ENCODE data around the gene ARL8B.

DNA sequence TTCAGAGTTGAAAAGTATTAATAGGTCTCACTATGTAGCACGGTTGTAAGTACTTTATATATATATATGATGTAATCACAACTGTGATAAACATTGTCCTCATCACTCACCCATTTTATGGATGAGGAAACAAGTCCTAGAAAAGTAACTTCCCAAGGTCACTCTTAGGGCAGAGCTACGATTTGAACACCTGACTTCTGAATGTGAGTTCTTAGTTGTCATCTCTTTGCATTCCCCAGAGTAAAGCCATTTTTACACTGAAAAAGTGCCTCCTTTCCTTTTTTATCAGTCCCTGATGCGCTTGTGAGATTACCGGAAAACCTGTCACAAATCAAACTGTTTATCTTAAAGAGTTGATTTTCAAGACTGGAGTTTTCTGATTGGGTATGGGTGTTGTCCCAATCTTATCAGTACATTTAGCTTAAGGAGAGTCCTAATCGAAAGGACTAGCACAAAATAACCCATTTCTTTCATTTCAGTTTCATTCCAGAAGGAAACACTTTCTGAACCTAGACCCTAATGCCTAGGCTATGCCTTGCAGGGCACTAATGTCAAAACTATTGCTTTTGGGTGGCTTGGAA, 63.1 kb downstream of the ARL8B start:
- TF ChIP-seq CREB1 (CRISPR knock-in tag; IDR thresholded peaks at IDR 0.05): no peak
- TF ChIP-seq, protein P1, sequence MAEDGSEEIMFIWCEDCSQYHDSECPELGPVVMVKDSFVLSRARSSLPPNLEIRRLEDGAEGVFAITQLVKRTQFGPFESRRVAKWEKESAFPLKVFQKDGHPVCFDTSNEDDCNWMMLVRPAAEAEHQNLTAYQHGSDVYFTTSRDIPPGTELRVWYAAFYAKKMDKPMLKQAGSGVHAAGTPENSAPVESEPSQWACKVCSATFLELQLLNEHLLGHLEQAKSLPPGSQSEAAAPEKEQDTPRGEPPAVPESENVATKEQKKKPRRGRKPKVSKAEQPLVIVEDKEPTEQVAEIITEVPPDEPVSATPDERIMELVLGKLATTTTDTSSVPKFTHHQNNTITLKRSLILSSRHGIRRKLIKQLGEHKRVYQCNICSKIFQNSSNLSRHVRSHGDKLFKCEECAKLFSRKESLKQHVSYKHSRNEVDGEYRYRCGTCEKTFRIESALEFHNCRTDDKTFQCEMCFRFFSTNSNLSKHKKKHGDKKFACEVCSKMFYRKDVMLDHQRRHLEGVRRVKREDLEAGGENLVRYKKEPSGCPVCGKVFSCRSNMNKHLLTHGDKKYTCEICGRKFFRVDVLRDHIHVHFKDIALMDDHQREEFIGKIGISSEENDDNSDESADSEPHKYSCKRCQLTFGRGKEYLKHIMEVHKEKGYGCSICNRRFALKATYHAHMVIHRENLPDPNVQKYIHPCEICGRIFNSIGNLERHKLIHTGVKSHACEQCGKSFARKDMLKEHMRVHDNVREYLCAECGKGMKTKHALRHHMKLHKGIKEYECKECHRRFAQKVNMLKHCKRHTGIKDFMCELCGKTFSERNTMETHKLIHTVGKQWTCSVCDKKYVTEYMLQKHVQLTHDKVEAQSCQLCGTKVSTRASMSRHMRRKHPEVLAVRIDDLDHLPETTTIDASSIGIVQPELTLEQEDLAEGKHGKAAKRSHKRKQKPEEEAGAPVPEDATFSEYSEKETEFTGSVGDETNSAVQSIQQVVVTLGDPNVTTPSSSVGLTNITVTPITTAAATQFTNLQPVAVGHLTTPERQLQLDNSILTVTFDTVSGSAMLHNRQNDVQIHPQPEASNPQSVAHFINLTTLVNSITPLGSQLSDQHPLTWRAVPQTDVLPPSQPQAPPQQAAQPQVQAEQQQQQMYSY (CRISPR knock-in tag; IDR thresholded peaks at IDR 0.05): no peak
- TF ChIP-seq, protein P2, sequence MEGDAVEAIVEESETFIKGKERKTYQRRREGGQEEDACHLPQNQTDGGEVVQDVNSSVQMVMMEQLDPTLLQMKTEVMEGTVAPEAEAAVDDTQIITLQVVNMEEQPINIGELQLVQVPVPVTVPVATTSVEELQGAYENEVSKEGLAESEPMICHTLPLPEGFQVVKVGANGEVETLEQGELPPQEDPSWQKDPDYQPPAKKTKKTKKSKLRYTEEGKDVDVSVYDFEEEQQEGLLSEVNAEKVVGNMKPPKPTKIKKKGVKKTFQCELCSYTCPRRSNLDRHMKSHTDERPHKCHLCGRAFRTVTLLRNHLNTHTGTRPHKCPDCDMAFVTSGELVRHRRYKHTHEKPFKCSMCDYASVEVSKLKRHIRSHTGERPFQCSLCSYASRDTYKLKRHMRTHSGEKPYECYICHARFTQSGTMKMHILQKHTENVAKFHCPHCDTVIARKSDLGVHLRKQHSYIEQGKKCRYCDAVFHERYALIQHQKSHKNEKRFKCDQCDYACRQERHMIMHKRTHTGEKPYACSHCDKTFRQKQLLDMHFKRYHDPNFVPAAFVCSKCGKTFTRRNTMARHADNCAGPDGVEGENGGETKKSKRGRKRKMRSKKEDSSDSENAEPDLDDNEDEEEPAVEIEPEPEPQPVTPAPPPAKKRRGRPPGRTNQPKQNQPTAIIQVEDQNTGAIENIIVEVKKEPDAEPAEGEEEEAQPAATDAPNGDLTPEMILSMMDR (IDR thresholded peaks at IDR 0.05): no peak
